ENCODE data around the gene SLFN14.

GRCh38 chr17:35554668-35555067 is 6.0 kb downstream of the SLFN14 start:
- TF ChIP-seq, protein P1, sequence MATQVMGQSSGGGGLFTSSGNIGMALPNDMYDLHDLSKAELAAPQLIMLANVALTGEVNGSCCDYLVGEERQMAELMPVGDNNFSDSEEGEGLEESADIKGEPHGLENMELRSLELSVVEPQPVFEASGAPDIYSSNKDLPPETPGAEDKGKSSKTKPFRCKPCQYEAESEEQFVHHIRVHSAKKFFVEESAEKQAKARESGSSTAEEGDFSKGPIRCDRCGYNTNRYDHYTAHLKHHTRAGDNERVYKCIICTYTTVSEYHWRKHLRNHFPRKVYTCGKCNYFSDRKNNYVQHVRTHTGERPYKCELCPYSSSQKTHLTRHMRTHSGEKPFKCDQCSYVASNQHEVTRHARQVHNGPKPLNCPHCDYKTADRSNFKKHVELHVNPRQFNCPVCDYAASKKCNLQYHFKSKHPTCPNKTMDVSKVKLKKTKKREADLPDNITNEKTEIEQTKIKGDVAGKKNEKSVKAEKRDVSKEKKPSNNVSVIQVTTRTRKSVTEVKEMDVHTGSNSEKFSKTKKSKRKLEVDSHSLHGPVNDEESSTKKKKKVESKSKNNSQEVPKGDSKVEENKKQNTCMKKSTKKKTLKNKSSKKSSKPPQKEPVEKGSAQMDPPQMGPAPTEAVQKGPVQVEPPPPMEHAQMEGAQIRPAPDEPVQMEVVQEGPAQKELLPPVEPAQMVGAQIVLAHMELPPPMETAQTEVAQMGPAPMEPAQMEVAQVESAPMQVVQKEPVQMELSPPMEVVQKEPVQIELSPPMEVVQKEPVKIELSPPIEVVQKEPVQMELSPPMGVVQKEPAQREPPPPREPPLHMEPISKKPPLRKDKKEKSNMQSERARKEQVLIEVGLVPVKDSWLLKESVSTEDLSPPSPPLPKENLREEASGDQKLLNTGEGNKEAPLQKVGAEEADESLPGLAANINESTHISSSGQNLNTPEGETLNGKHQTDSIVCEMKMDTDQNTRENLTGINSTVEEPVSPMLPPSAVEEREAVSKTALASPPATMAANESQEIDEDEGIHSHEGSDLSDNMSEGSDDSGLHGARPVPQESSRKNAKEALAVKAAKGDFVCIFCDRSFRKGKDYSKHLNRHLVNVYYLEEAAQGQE (IDR thresholded peaks at IDR 0.05; ENCODE audit: insufficient read depth in 1 of 2, low read depth in 2 of 2, low read length in 1 of 2): no peak
- TF ChIP-seq CTCF (IDR thresholded peaks at IDR 0.05) (no peak), SIN3A (IDR thresholded peaks at IDR 0.05; ENCODE audit: borderline replicate concordance, insufficient read depth, low read depth, low read length) (no peak), POLR2AphosphoS5 (IDR thresholded peaks at IDR 0.05; ENCODE audit: low read depth, low read length) (no peak)

All from Panc1 (cell line).